Frontal cortex (tissue), 4 donors: ENCODE measurements around the gene PBX4. TPM values are rescaled to one million over a fixed set of nuclear protein-coding genes. Genes with fewer than 3 reads are reported as not detected.

Experiments used
- DNase-seq, 2 donors: peaks; one replicate each; pipeline ENCODE4 v3.0.0; 2012; ENCODE audit warnings: low spot score in 2 of 2
- FAIRE-seq: peaks from 2 replicates; lab custom pipeline; 2012; peaks lifted over from hg19 to GRCh38; lab: Jason Lieb, UNC
- total RNA-seq: library from RNA; depleted of rRNA; stranded (reverse); fragments of >200 nt; gene quantifications from one replicate; pipeline ENCODE4 v1.2.3, GENCODE V29; 2014
- donor health status: control.
- donor health status: control.
- donor health status: control.

PBX4 gene
- total RNA-seq, 1 donor from 2014 or later: 11.4 TPM

DNA sequence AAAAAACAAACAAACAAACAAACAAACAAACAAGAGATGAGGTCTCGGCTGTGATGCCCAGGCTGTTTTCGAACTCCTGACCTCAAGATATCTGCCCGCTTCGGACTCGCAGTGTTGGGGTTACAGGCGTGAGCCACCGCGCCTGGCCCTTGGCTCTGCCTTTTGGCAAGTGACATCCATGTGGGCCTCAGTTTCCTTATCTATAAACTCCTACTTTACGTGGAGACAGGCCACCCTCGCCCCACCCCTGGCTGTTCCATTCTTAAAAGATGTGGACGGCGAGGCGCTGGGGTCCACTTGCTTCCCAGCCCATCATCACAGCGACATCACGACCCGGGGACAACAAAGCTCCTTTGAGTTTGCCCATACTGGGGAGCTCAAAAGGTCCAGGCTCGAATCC is 104.8 kb downstream of the PBX4 start:
- FAIRE-seq (no peak), DNase-seq (no peak)

Other genes starting within 250 kb of the PBX4 start
- gene GATAD2A, start 213.0 kb downstream of the PBX4 start, total RNA-seq: 7.7 TPM
- 2.4 TPM for gene TSSK6, start 103.1 kb downstream of the PBX4 start, total RNA-seq
- gene NDUFA13, start 102.5 kb downstream of the PBX4 start, total RNA-seq: 86.8 TPM
- 5.7 TPM for gene YJEFN3, start 89.8 kb downstream of the PBX4 start, total RNA-seq
- gene CILP2, start 80.4 kb downstream of the PBX4 start, total RNA-seq: 0.82 TPM
- gene LPAR2, start 9.5 kb upstream of the PBX4 start, total RNA-seq: 14.7 TPM
- gene GMIP, start 25.0 kb upstream of the PBX4 start, total RNA-seq: 15.1 TPM
- gene ATP13A1, start 45.0 kb upstream of the PBX4 start, total RNA-seq: 22.0 TPM
- 13.5 TPM for gene ZNF101, start 50.2 kb upstream of the PBX4 start, total RNA-seq
- gene ZNF14, start 114.4 kb upstream of the PBX4 start, total RNA-seq: 28.1 TPM
- gene ZNF506, start 203.1 kb upstream of the PBX4 start, total RNA-seq: 57.1 TPM
- 41.2 TPM for gene ZNF253, start 247.2 kb upstream of the PBX4 start, total RNA-seq